Endothelial cell of umbilical vein (primary cell): ENCODE data around the gene RGS6. TPM values are rescaled to one million over a fixed set of nuclear protein-coding genes. Genes with fewer than 3 reads are reported as not detected.

Experiments
- BruUV-seq: library from RNA; stranded (reverse); fragments of 400-500 nt; replicated peaks from 2 replicates; lab custom pipeline; 2021; lab: Mats Ljungman, UMichigan
- CTCF ChIA-PET: fragments of 300-600, 350-600 bp; sonication (Branson Sonifier 250); formaldehyde crosslinking; loops from one replicate; lab custom pipeline; 2021; ENCODE audit warnings: antibody characterized with exemption, inconsistent platforms; lab: Charles Lee
- POLR2A ChIA-PET: fragments of 300-600, 350-600 bp; sonication (Branson Sonifier 250); formaldehyde crosslinking; loops from one replicate; lab custom pipeline; 2021; ENCODE audit warnings: antibody characterized with exemption, inconsistent platforms; lab: Charles Lee
- DNase-seq: peaks from one replicate; pipeline ENCODE4 v3.0.0-alpha.2; 2011; ENCODE audit warnings: low read depth, low spot score
- FAIRE-seq: peaks from 2 replicates; lab custom pipeline; 2011; peaks lifted over from hg19 to GRCh38; lab: Jason Lieb, UNC
- H2AFZ ChIP-seq: 2 replicates; pipeline ENCODE4 v1.6.0; 2012; ENCODE audit warnings: low read depth, low read length, control low read depth, inconsistent platforms
- H3K27ac ChIP-seq: 2 replicates; pipeline ENCODE4 v1.5.1; 2011; ENCODE audit warnings: low read depth, mild to moderate bottlenecking, control low read depth, low read length, moderate library complexity; ENCODE audit not compliant: insufficient read depth
- H3K27me3 ChIP-seq, 2 experiments: 2 replicates each; pipeline versions ENCODE4 v1.6.0 to v1.6.1; 2011; ENCODE audit warnings: low read length in 2 of 2, mixed read lengths in 1 of 2; ENCODE audit not compliant: control insufficient read depth in 2 of 2, insufficient read depth in 2 of 2
- H3K36me3 ChIP-seq, 2 experiments: 2 replicates in 1 of 2; 3 replicates in 1 of 2; pipeline ENCODE4 v1.5.1; 2011; ENCODE audit warnings: low read length in 2 of 2, mild to moderate bottlenecking in 1 of 2, moderate library complexity in 1 of 2; ENCODE audit not compliant: control insufficient read depth in 2 of 2, insufficient read depth in 2 of 2; ENCODE audit errors: extremely low read depth in 1 of 2
- H3K4me1 ChIP-seq: 3 replicates; pipeline ENCODE4 v1.5.1; 2011; ENCODE audit warnings: mild to moderate bottlenecking, low read length; ENCODE audit not compliant: control insufficient read depth, insufficient read depth; ENCODE audit errors: extremely low read depth
- H3K4me2 ChIP-seq: 2 replicates; pipeline ENCODE4 v1.6.1; 2011; ENCODE audit warnings: low read length, control low read depth, mixed read lengths; ENCODE audit not compliant: insufficient read depth
- H3K4me3 ChIP-seq, 3 experiments: fragments of 200-600 bp in 1 of 3; sonication (generic), shearing (Covaris generic) in 1 of 3; replicated peaks in 1 of 3; 2 replicates each; pipeline ENCODE4 v1.5.1; 2011 to 2016; ENCODE audit warnings: control low read depth in 3 of 3, low read length in 3 of 3, mild to moderate bottlenecking in 2 of 3, inconsistent platforms in 1 of 3, low read depth in 1 of 3, moderate library complexity in 1 of 3; ENCODE audit not compliant: insufficient read depth in 1 of 3
- H3K79me2 ChIP-seq: 2 replicates; pipeline ENCODE4 v1.6.0; 2012; ENCODE audit warnings: low read length, inconsistent platforms; ENCODE audit not compliant: control insufficient read depth, insufficient read depth
- H3K9ac ChIP-seq: replicated peaks from 2 replicates; pipeline ENCODE3; 2011; ENCODE audit warnings: low read length, control low read depth; ENCODE audit not compliant: insufficient read depth; ENCODE audit errors: extremely low read depth
- H3K9me1 ChIP-seq: replicated peaks from 3 replicates; pipeline ENCODE4 v1.6.0; 2011; ENCODE audit warnings: mild to moderate bottlenecking, low read length; ENCODE audit not compliant: control insufficient read depth, insufficient read depth; ENCODE audit errors: extremely low read depth
- H3K9me3 ChIP-seq: replicated peaks from 2 replicates; pipeline ENCODE4 v1.5.1; 2012; ENCODE audit warnings: low read length, inconsistent platforms; ENCODE audit not compliant: control insufficient read depth, insufficient read depth
- H4K20me1 ChIP-seq: replicated peaks from 2 replicates; pipeline ENCODE3; 2011; ENCODE audit warnings: mild to moderate bottlenecking, low read length; ENCODE audit not compliant: control insufficient read depth, insufficient read depth; ENCODE audit errors: extremely low read depth
- EZH2 ChIP-seq: IDR thresholded peaks from 2 replicates; pipeline ENCODE4 v1.6.1; 2012; ENCODE audit warnings: borderline replicate concordance, low read depth, mild to moderate bottlenecking, moderate library complexity, low read length, inconsistent platforms; ENCODE audit not compliant: severe bottlenecking
- FOS ChIP-seq: IDR thresholded peaks from 2 replicates; pipeline ENCODE4 v1.6.1; 2011; ENCODE audit warnings: mild to moderate bottlenecking, low read length, moderate library complexity, borderline replicate concordance; ENCODE audit not compliant: insufficient read depth
- GATA2 ChIP-seq: IDR thresholded peaks from 2 replicates; pipeline ENCODE4 v1.7.0; 2011; ENCODE audit warnings: low read depth, mild to moderate bottlenecking, moderate library complexity, mixed read lengths, low read length; ENCODE audit not compliant: insufficient read length, insufficient read depth
- JUN ChIP-seq: IDR thresholded peaks from 2 replicates; pipeline ENCODE4 v1.6.1; 2011; ENCODE audit warnings: borderline replicate concordance, low read depth; ENCODE audit not compliant: insufficient read length, insufficient read depth
- MAX ChIP-seq: IDR thresholded peaks from 2 replicates; pipeline ENCODE4 v1.6.1; 2011; ENCODE audit not compliant: insufficient read depth, insufficient read length
- MYC ChIP-seq: IDR thresholded peaks from one replicate; pipeline ENCODE4 v1.6.1; 2011; ENCODE audit warnings: mild to moderate bottlenecking, low read depth, low read length
- POLR2A ChIP-seq: IDR thresholded peaks from 2 replicates; pipeline ENCODE4 v1.6.1; 2012; ENCODE audit warnings: low read depth, mild to moderate bottlenecking, control low read depth, low read length
- POLR2AphosphoS5 ChIP-seq: IDR thresholded peaks from 2 replicates; pipeline ENCODE4 v1.6.1; 2012; ENCODE audit warnings: low read depth, mild to moderate bottlenecking, control low read depth, low read length, moderate library complexity; ENCODE audit not compliant: insufficient read depth
- dilution Hi-C: fragments of 300-500 bp; cut with MboI; formaldehyde crosslinking; loops from one replicate; pipeline ENCODE4 v1.15.0; 2019; ENCODE audit warnings: low sequenced_read_pairs; ENCODE audit not compliant: extremely low pct_ligation_motif_present
- intact Hi-C: fragments of 100-400 bp; cut with micrococcal nuclease; formaldehyde crosslinking; loops from one replicate; pipeline ENCODE4 v1.10.0; 2022
- polyA plus RNA-seq, 4 experiments: library from polyadenylated mRNA; depleted of rRNA in 3 of 4; stranded (reverse) in 3 of 4; unstranded in 1 of 4; fragments of >200 nt; gene quantifications; 2 replicates each; pipeline versions ENCODE4 v1.2.1 to v1.2.3, GENCODE V29; 2011 to 2012; ENCODE audit warnings: missing spikeins in 1 of 4
- total RNA-seq: library from RNA; stranded (reverse); gene quantifications from 2 replicates; pipeline ENCODE4 v1.2.3, GENCODE V29; 2021
- TF ChIP-seq, protein P1 (sequence below), 2 donors: IDR thresholded peaks; 1 replicate in 1 of 2; 2 replicates in 1 of 2; pipeline ENCODE4 v1.5.1; 2011; ENCODE audit warnings: low read length in 2 of 2, mild to moderate bottlenecking in 2 of 2, moderate library complexity in 2 of 2, control low read depth in 1 of 2, inconsistent platforms in 1 of 2, low read depth in 1 of 2; ENCODE audit not compliant: insufficient read depth in 1 of 2; ENCODE audit errors: extremely low read depth in 1 of 2

RGS6 gene
- total and polyA plus RNA-seq, 2 donors (not counting 3 experiments of a cell fraction or from before 2014, with no cell fraction given), result not detected

- DNase-seq (no peak), FAIRE-seq (no peak)
- H3K4me2 ChIP-seq, result no peak overlapping the region
- no peaks in the 10 kb centered on the region for H3K9me1 ChIP-seq
- TF ChIP-seq FOS, result no peak
- TF ChIP-seq POLR2AphosphoS5, result no peak
- TF ChIP-seq EZH2, result no peak
- no peak for TF ChIP-seq MYC
- TF ChIP-seq, protein P1, sequence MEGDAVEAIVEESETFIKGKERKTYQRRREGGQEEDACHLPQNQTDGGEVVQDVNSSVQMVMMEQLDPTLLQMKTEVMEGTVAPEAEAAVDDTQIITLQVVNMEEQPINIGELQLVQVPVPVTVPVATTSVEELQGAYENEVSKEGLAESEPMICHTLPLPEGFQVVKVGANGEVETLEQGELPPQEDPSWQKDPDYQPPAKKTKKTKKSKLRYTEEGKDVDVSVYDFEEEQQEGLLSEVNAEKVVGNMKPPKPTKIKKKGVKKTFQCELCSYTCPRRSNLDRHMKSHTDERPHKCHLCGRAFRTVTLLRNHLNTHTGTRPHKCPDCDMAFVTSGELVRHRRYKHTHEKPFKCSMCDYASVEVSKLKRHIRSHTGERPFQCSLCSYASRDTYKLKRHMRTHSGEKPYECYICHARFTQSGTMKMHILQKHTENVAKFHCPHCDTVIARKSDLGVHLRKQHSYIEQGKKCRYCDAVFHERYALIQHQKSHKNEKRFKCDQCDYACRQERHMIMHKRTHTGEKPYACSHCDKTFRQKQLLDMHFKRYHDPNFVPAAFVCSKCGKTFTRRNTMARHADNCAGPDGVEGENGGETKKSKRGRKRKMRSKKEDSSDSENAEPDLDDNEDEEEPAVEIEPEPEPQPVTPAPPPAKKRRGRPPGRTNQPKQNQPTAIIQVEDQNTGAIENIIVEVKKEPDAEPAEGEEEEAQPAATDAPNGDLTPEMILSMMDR (IDR thresholded peaks at IDR 0.05; ENCODE audit: extremely low read depth in 1 of 2, insufficient read depth in 1 of 2, low read depth in 1 of 2, low read length in 2 of 2), result no peak
- no peak for TF ChIP-seq GATA2
- TF ChIP-seq JUN, result no peak
- no peak for TF ChIP-seq MAX
- TF ChIP-seq POLR2A, result no peak
- no peaks in the 10 kb centered on the region for H3K79me2 ChIP-seq
- POLR2A ChIA-PET, result no interaction called here
- H3K4me3 ChIP-seq, result no peak overlapping the region
- H3K9me3 ChIP-seq, result no peaks in the 10 kb centered on the region
- no peaks in the 10 kb centered on the region for H3K4me1 ChIP-seq
- H4K20me1 ChIP-seq, result no peaks in the 10 kb centered on the region
- H3K27me3 ChIP-seq, result no peaks in the 10 kb centered on the region
- no peak overlapping the region for H3K9ac ChIP-seq
- no peak overlapping the region for H2AFZ ChIP-seq
- H3K27ac ChIP-seq, result no peak overlapping the region
- dilution Hi-C loops (no loop called here), intact Hi-C loops (no loop called here)
- H3K36me3 ChIP-seq, result no peaks in the 10 kb centered on the region
- no TSS peak for BruUV-seq
- CTCF ChIA-PET, result no interaction called here
Measured at GRCh38 chr14:72013721-72014345, 81.6 kb downstream of the RGS6 start.
